HepG2 (cell line): ENCODE data around the gene GJA5.

Experiments
- ETS1 ChIP-seq: sonication (generic); formaldehyde crosslinking; IDR thresholded peaks from 2 replicates; pipeline ENCODE4 v1.4.0; 2020; ENCODE audit warnings: missing genetic modification reagents
- IRF9 ChIP-seq: sonication (generic); formaldehyde crosslinking; IDR thresholded peaks from 2 replicates; pipeline ENCODE4 v1.8.0; 2022; ENCODE audit warnings: missing genetic modification reagents, mild to moderate bottlenecking, borderline replicate concordance
- MAFF ChIP-seq: IDR thresholded peaks from 2 replicates; pipeline ENCODE4 v1.6.1; 2011; ENCODE audit warnings: low read depth, low read length, improper control_type of control experiment
- MTA3 ChIP-seq: sonication (generic); formaldehyde crosslinking; IDR thresholded peaks from 2 replicates; pipeline ENCODE4 v1.4.0; 2020; ENCODE audit warnings: missing genetic modification reagents
- MZF1 ChIP-seq: sonication (generic); formaldehyde crosslinking; IDR thresholded peaks from 2 replicates; pipeline ENCODE4 v1.8.1; 2023; ENCODE audit warnings: mild to moderate bottlenecking, missing genetic modification reagents, borderline replicate concordance
- NCOA5 ChIP-seq: sonication (generic); formaldehyde crosslinking; IDR thresholded peaks from 2 replicates; pipeline ENCODE4 v1.4.0; 2020; ENCODE audit warnings: missing genetic modification reagents
- POLR2A ChIP-seq, 2 experiments: IDR thresholded peaks; 2 replicates each; pipeline ENCODE4 v1.6.1; 2011; ENCODE audit warnings: low read depth in 2 of 2, low read length in 2 of 2, mild to moderate bottlenecking in 1 of 2, moderate library complexity in 1 of 2; ENCODE audit not compliant: insufficient read depth in 1 of 2
- SKI ChIP-seq: fragments of 450-650 bp; IDR thresholded peaks from one replicate; pipeline ENCODE4 v1.6.1; 2018; ENCODE audit warnings: mild to moderate bottlenecking; ENCODE audit not compliant: partially characterized antibody
- ZNF761 ChIP-seq: sonication (generic); formaldehyde crosslinking; conservative IDR thresholded peaks from 2 replicates; pipeline ENCODE4 v1.4.0; 2020; ENCODE audit warnings: mild to moderate bottlenecking, missing genetic modification reagents

- no peak for TF ChIP-seq IRF9
- TF ChIP-seq MAFF, result no peak
- no peak for TF ChIP-seq NCOA5 (CRISPR knock-in tag)
- TF ChIP-seq POLR2A (IDR thresholded peaks at IDR 0.05; ENCODE audit: insufficient read depth in 1 of 2, low read depth in 2 of 2, low read length in 2 of 2), result no peak
- TF ChIP-seq SKI, result no peak
- no peak for TF ChIP-seq MZF1
- TF ChIP-seq ZNF761 (CRISPR knock-in tag), result no peak
- no peak for TF ChIP-seq MTA3 (CRISPR knock-in tag)
- no peak for TF ChIP-seq ETS1
These were observed 38.7 kb downstream of the GJA5 start for GRCh38 chr1:147721716-147722115.
